ENCODE results near the gene ZP2.
A peak's percentile ranks its signal among the peaks of the same experiment; 100 is the strongest.
"Not testable (repeated sequence)": the region's sequence is repeated elsewhere in the genome, so short reads cannot be mapped to it uniquely, and the experiment has no call there.

Gene ZP2

DNA sequence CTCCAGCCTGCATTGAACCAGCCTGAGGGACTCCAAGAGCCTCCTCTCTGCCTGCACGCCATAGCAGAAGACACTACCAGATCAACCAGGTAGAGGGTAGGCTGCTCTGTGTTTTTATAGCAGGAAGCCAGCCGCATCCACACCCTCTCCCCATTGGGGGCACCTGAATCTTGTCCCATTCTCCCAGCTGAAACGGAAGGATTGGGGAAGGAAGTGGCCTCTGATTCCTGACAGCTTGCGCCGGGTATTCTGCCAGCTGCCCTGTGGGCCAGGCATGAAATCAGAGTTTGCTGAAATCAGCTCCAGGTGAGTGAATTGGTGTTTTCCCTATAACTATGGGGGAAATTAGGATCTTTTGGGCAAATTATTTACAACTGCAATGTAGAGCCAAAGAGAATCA, at the start of gene ZP2:
TSS of gene ZP2 (minus strand) at position 89 of the 400 bp plus-strand sequence. CDS start at position 62, 27 bp downstream.
- no peak for DNase-seq

GRCh38 chr16:21257284-21257683, 45.9 kb upstream of the ZP2 start:
- no peak for DNase-seq

DNA sequence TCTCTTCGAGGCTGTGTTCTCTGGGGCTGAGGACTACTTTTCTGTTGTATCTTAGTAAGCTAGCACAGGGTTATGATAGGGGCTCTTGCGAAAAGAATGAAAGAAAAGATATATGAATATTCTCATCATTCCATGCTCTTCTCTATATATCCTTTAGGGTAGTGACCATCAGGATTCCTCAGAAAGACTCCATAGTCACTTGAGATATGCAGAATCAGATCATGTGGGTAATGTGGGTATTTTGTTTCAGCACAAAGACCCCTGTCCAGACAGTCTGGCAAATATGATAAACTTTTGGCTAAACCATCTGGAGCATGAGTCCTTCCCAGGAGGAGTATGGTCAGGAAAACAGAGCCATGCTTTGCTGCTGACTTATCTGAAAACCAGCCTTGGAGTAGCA, 45.3 kb upstream of the ZP2 start:
- no peak for DNase-seq

- no peak for DNase-seq
Measured at GRCh38 chr16:21253470-21253869, 42.1 kb upstream of the ZP2 start.

- no peak for DNase-seq
Measured at GRCh38 chr16:21250072-21250923, 38.9 kb upstream of the ZP2 start.

GRCh38 chr16:21248179-21248578, 36.8 kb upstream of the ZP2 start:
- DNase-seq = not testable (repeated sequence)

DNA sequence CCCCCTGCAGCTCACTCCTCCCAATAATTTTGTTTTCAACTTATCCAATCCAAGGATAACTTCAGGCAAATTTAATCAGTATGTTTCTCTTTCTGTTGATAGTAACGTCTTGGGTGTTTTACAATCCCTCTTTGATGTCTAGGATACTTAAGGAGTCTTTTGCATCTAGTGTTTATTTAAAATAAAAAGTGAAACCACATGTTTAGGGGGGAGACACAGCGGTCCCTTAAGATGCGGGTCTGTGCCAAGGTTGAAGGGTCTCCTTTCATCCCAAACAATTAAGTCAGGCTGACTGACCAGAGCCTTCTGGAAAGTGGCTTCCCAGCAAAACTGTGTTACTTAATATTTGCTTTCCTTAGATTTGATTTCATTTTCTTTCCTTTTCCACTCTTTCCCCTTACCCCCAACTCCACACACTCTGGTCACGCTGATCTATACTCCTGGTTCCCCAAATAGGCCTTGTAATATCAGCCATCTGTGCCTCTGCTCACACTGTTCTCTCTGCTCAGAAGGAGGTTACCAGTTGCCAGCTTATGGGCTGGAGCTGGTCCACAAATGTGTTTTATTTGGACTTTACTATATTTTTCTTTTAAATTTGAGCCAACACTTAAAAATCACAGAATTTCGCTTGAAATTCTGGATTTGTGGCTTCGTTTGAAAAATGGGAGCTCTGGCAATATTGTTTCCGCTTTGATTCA, 33.3 kb upstream of the ZP2 start:
- DNase-seq = no peak

DNA sequence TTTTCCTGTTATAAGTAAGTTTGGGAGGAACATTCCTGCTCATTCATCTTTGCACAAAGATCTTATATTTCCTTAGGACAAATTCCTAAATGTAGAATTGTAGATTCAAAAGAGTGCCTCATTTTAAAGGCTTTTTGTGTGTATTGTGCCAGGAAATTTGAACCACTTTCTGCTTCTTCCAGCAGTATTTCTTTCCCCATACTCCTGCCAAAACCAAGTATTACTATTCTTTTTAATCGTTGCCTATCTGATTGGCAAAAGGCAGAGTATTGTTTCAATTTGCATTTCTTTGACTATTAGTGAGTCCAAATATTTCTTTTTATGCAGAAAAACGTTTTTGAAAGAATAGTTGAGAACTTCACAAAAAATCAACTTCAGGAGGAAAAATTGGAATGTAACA, 31.4 kb upstream of the ZP2 start:
- no peak for DNase-seq

DNA sequence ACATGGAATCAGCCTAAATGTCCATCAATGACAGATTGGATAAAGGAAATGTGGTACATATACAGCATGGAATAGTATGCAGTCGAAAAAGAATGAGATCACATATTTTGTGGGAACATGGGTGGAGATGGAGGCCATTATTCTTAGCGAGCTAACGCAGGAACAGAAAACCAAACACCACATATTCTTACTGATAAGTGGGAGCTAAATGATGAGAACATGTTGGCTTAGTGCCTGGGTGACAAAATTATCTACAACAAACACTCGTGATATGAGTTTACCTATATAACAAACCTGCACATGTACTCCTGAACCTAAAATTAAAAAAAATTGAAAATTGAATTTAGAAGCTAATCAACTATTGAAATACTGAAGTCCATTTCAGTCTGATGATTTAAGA, 28.3 kb upstream of the ZP2 start:
- no peak for DNase-seq

DNA sequence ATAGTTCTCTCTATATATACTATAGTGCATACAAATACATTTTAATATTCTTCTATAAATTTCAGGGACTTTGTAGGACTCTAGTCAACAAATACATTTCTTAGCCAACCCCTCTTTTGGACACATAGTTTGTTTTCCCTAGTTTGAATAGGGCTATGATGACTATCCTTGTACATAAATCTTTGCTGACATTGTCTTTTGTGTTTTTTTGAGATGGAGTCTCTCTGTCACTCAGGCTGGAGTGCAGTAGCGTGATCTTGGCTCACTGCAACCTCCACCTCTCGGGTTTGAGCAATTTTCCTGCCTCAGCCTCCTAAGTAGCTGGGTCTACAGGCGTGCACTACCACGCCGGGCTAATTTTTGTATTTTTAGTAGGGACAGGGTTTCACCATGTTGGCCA, 25.5 kb upstream of the ZP2 start:
- DNase-seq = no peak

- no peak for DNase-seq
Measured at GRCh38 chr16:21235199-21235585, 23.8 kb upstream of the ZP2 start.

GRCh38 chr16:21233521-21234150, 22.3 kb upstream of the ZP2 start, which contains the start of gene ANKS4B:
ANKS4B (plus strand) TSS chr16:21233699; CDS start chr16:21233738, 39 bp downstream.
- no peak for DNase-seq

DNA sequence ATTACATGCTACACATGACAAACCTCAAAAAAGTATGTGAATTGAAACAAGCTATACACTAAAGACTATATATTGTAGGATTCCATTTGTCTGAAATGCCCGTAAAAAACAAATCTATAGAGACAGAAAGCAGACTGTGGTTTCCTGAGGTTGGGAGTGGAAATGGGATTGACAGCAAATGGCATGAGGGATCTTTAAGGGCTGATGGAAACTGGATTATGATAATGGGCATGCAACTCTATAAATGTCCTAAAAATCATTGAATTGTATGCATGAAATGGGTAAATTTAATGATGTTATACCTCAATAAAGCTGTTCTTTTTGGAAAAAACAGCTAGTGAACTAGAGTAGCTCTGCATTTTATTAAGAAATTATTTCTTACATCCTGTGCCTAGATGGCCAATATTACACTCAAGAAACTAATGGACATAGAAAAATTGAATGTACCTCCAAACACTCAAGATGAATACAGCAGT, 21.7 kb upstream of the ZP2 start:
- DNase-seq = no peak

- DNase-seq = no peak
Measured at GRCh38 chr16:21228361-21228872, 17.0 kb upstream of the ZP2 start.

- DNase-seq = no peak
Measured at GRCh38 chr16:21227866-21228265, 16.5 kb upstream of the ZP2 start.

- peak in 1 of 2 donors; percentile 65 for DNase-seq
Measured at GRCh38 chr16:21226749-21227148, 15.4 kb upstream of the ZP2 start.

DNA sequence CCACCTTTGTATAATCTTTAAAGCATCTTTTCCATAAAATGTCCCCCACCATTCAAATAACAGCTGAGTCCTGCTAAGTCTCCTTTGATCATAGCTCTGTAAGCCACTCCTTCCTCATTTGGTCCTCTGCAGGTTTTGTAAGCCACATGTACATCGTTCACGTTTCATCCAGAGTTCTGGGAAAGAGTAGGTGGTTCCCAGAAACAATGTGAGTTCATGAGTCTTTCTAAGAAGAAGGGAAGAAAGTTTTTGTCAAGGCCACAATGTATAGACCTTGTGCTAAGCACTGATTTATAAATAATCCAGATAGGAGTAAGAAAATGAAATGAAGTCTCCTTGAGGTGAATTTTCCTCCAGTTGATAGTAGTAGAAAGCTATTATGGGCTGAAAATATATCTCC, 13.4 kb upstream of the ZP2 start:
- DNase-seq = no peak

- DNase-seq = no peak
Measured at GRCh38 chr16:21223787-21224186, 12.4 kb upstream of the ZP2 start.

- DNase-seq = no peak
Measured at GRCh38 chr16:21222495-21223337, 11.3 kb upstream of the ZP2 start.

GRCh38 chr16:21219551-21219950, 8.2 kb upstream of the ZP2 start:
- DNase-seq = no peak

DNA sequence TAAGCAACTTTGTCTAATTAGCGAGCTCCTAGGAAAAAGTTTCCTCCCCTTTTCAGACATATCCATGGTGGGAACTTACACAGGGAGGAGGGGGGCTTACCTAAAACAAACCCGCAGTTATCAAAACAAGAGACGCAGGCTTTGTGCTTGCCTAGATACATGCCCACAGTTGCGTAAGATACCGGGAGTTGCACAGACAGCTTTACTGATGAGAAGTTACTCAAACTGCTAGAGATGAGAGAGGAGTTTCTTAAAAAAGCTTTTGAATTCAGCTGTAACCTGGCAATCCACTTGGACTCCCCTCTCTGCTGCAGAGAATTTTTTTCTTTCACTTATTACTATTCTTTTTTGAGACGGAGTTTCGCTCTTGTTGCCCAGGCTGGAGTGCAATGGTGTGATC, 6.8 kb upstream of the ZP2 start:
- DNase-seq = no peak

- no peak for DNase-seq
Measured at GRCh38 chr16:21217121-21217520, 5.7 kb upstream of the ZP2 start.
